ENCODE measurements around the gene GP1BB. TPM values are rescaled to one million over a fixed set of nuclear protein-coding genes. Genes with fewer than 3 reads are reported as not detected.
A peak's percentile ranks its signal among the peaks of the same experiment; 100 is the strongest.

GP1BB gene
- total RNA-seq, 1 experiment from 2014 or later, result 4.9 TPM

- Histone ChIP-seq H3K27me3 (replicated peaks) (no peaks in the 10 kb centered on the region), H3K4me1 (replicated peaks) (peaks cover 26% of the 10 kb centered on the region), H3K36me3 (peaks cover 6% of the 10 kb centered on the region), H3K27ac (no peak overlapping the region), H3K9me3 (replicated peaks) (0 out of 2 replicates have a peak, but pooled peaks cover 5% of the 10 kb centered on the region), H3K4me3 (peak overlapping the region; percentile 49)
- no peak for DNase-seq (ENCODE audit: low read depth in 1 of 2, low spot score in 2 of 2)
These were observed 9.6 kb upstream of the GP1BB start for GRCh38 chr22:19713650-19714311.

GRCh38 chr22:19714312-19715187 is 8.8 kb upstream of the GP1BB start, which contains the start of gene SEPTIN5:
Gene SEPTIN5, plus strand, starts transcription at chr22:19714503. Its CDS starts 86 bp downstream, at chr22:19714589.
- H3K4me3 ChIP-seq, result peak within 1 kb of the TSS; percentile 49
- H3K27me3 ChIP-seq (replicated peaks), result no peaks in the 10 kb centered on the region
- H3K36me3 ChIP-seq, result peaks cover 6% of the 10 kb centered on the region
- no peak within 1 kb of the TSS for H3K27ac ChIP-seq
- no peak for DNase-seq (ENCODE audit: low read depth in 1 of 2, low spot score in 2 of 2)
- 0 out of 2 replicates have a peak, but pooled peaks cover 5% of the 10 kb centered on the region for H3K9me3 ChIP-seq (replicated peaks)
- H3K4me1 ChIP-seq (replicated peaks), result peaks cover 28% of the 10 kb centered on the region

- H3K36me3 ChIP-seq, result peaks cover 11% of the 10 kb centered on the region
- DNase-seq (ENCODE audit: low read depth in 1 of 2, low spot score in 2 of 2), result no peak
- H3K4me1 ChIP-seq (replicated peaks), result peaks cover 28% of the 10 kb centered on the region
- H3K9me3 ChIP-seq (replicated peaks), result 0 out of 2 replicates have a peak, but pooled peaks cover 5% of the 10 kb centered on the region
- H3K27ac ChIP-seq, result no peak overlapping the region
- H3K4me3 ChIP-seq, result peak overlapping the region; percentile 49
- no peaks in the 10 kb centered on the region for H3K27me3 ChIP-seq (replicated peaks)
These were observed 8.0 kb upstream of the GP1BB start for GRCh38 chr22:19715188-19715930.

GRCh38 chr22:19716041-19716828 is 7.1 kb upstream of the GP1BB start:
- Histone ChIP-seq H3K27ac (no peak overlapping the region), H3K4me1 (replicated peaks) (peaks cover 28% of the 10 kb centered on the region), H3K27me3 (replicated peaks) (no peaks in the 10 kb centered on the region), H3K36me3 (peaks cover 13% of the 10 kb centered on the region), H3K4me3 (no peak overlapping the region), H3K9me3 (replicated peaks) (0 out of 2 replicates have a peak, but pooled peaks cover 5% of the 10 kb centered on the region)
- no peak for DNase-seq (ENCODE audit: low read depth in 1 of 2, low spot score in 2 of 2)

- Histone ChIP-seq H3K9me3 (replicated peaks) (0 out of 2 replicates have a peak, but pooled peaks cover 5% of the 10 kb centered on the region), H3K27ac (no peak overlapping the region), H3K36me3 (peaks cover 13% of the 10 kb centered on the region), H3K4me1 (replicated peaks) (peaks cover 28% of the 10 kb centered on the region), H3K27me3 (replicated peaks) (no peaks in the 10 kb centered on the region), H3K4me3 (no peak overlapping the region)
- no peak for DNase-seq (ENCODE audit: low read depth in 1 of 2, low spot score in 2 of 2)
These were observed 6.6 kb upstream of the GP1BB start for GRCh38 chr22:19716829-19717105.

- 0 out of 2 replicates have a peak, but pooled peaks cover 5% of the 10 kb centered on the region for H3K9me3 ChIP-seq (replicated peaks)
- peaks cover 13% of the 10 kb centered on the region for H3K36me3 ChIP-seq
- no peaks in the 10 kb centered on the region for H3K27me3 ChIP-seq (replicated peaks)
- no peak for DNase-seq (ENCODE audit: low read depth in 1 of 2, low spot score in 2 of 2)
- peaks cover 28% of the 10 kb centered on the region for H3K4me1 ChIP-seq (replicated peaks)
- no peak overlapping the region for H3K27ac ChIP-seq
- no peak overlapping the region for H3K4me3 ChIP-seq
These were observed 6.2 kb upstream of the GP1BB start for GRCh38 chr22:19717181-19717580.

GRCh38 chr22:19717691-19718455 is 5.5 kb upstream of the GP1BB start:
- H3K4me1 ChIP-seq (replicated peaks), result peaks cover 28% of the 10 kb centered on the region
- H3K9me3 ChIP-seq (replicated peaks), result 0 out of 2 replicates have a peak, but pooled peaks cover 5% of the 10 kb centered on the region
- H3K27me3 ChIP-seq (replicated peaks), result no peaks in the 10 kb centered on the region
- peaks cover 18% of the 10 kb centered on the region for H3K36me3 ChIP-seq
- peak; percentile 73 to 80 for DNase-seq (ENCODE audit: low read depth in 1 of 2, low spot score in 2 of 2)
- peak overlapping the region; percentile 46; the same call in 1 of the 2 replicates for H3K27ac ChIP-seq
- H3K4me3 ChIP-seq, result peak overlapping the region; percentile 59

GRCh38 chr22:19718456-19719049 is 4.8 kb upstream of the GP1BB start:
- peak overlapping the region; percentile 59 for H3K4me3 ChIP-seq
- no peak for DNase-seq (ENCODE audit: low read depth in 1 of 2, low spot score in 2 of 2)
- H3K27ac ChIP-seq, result peak overlapping the region; percentile 46; the same call in 1 of the 2 replicates

GRCh38 chr22:19719050-19719482 is 4.3 kb upstream of the GP1BB start:
- Histone ChIP-seq H3K27ac (no peak overlapping the region), H3K4me3 (peak overlapping the region; percentile 59; the same call in 1 of the 2 replicates), H3K9me3 (replicated peaks) (0 out of 2 replicates have a peak, but pooled peaks cover 5% of the 10 kb centered on the region), H3K36me3 (peaks cover 18% of the 10 kb centered on the region), H3K27me3 (replicated peaks) (no peaks in the 10 kb centered on the region), H3K4me1 (replicated peaks) (peaks cover 24% of the 10 kb centered on the region)
- no peak for DNase-seq (ENCODE audit: low read depth in 1 of 2, low spot score in 2 of 2)

More at GRCh38 chr22:19718456-19719049, 4.8 kb upstream of the GP1BB start:
- H3K4me1 ChIP-seq (replicated peaks), result peaks cover 28% of the 10 kb centered on the region
- H3K36me3 ChIP-seq, result peaks cover 18% of the 10 kb centered on the region
- no peaks in the 10 kb centered on the region for H3K27me3 ChIP-seq (replicated peaks)
- 0 out of 2 replicates have a peak, but pooled peaks cover 5% of the 10 kb centered on the region for H3K9me3 ChIP-seq (replicated peaks)

GRCh38 chr22:19719488-19720021 is 3.8 kb upstream of the GP1BB start:
- no peak for DNase-seq (ENCODE audit: low read depth in 1 of 2, low spot score in 2 of 2)
- Histone ChIP-seq H3K27me3 (replicated peaks) (no peaks in the 10 kb centered on the region), H3K36me3 (peaks cover 18% of the 10 kb centered on the region), H3K4me1 (replicated peaks) (peaks cover 24% of the 10 kb centered on the region), H3K9me3 (replicated peaks) (0 out of 2 replicates have a peak, but pooled peaks cover 5% of the 10 kb centered on the region), H3K4me3 (no peak overlapping the region), H3K27ac (no peak overlapping the region)

- Histone ChIP-seq H3K4me1 (replicated peaks) (peaks cover 18% of the 10 kb centered on the region), H3K27me3 (replicated peaks) (no peaks in the 10 kb centered on the region), H3K36me3 (peaks cover 18% of the 10 kb centered on the region), H3K4me3 (no peak overlapping the region), H3K27ac (no peak overlapping the region), H3K9me3 (replicated peaks) (0 out of 2 replicates have a peak, but pooled peaks cover 5% of the 10 kb centered on the region)
- DNase-seq (ENCODE audit: low read depth in 1 of 2, low spot score in 2 of 2), result no peak
These were observed 3.0 kb upstream of the GP1BB start for GRCh38 chr22:19720150-19720827.
